ENCODE results near the gene SLC38A1.
"Not testable (repeated sequence)": the region's sequence is repeated elsewhere in the genome, so short reads cannot be mapped to it uniquely, and the experiment has no call there.

Gene SLC38A1

DNA sequence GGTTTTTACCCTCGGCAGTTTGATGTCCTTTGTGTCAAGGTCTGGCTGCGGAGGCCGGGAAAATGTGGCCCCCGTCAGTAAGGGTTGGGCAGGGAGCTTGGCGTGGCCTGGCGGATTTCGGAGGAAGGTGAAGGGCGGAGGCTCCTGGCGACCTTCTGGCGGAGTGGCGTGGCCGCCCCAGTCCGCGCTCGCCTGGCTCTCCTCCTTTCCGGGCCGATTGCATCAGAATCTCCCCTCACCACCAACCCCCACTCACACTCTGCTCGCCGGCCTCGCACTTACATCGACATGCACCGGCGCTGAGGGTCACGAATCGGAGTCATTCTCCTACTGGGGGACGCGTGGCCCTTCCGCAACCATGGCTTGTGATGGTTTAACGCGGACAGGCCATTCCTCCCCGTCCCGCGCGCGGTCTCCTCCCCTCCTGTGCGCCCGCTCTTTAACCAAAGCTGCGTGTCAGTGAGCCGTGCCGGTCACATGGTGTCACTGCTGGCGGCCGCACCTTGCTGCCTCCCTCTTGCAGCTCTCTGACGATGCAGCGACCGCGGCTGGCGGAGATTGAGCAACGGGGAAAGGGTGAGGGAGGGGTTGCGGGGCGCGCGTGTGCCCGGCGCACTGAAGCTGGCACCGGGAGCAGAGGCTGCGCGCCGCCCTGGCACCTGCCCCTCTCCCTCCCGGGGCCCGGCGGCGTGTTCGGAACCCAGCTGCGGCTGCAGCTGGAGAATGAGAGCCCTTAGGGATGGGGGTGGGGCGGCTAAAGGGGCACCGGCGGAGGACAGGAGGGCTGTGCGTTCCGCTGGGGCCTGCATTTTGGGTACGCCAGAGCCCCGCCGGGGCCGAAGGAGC is at the start of gene SLC38A1:
TSS of gene SLC38A1 (minus strand) at position 461 of the 846 bp plus-strand sequence. CDS start 29,243 bp downstream, outside the sequence.
- peak; percentile 91 for DNase-seq

DNA sequence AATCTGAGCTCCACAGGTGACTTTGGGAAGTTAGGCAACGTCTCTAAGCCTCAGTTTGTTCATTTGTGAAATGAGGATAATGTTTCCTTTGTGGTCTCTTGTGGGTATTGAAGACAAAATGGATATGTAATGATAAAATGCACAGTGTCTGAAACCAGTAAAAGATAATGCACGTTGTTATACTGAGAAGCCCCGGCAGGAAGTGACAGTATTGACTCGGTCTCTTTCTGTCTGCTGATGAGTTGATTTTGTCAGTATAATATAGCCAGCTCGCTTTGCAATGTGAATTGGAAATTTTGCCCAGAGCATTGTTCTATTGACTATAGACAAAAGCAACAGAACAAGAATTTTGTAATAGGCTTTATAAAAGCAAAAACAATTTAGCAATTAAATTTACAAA is 49.2 kb upstream of the SLC38A1 start:
- no peak for DNase-seq

DNA sequence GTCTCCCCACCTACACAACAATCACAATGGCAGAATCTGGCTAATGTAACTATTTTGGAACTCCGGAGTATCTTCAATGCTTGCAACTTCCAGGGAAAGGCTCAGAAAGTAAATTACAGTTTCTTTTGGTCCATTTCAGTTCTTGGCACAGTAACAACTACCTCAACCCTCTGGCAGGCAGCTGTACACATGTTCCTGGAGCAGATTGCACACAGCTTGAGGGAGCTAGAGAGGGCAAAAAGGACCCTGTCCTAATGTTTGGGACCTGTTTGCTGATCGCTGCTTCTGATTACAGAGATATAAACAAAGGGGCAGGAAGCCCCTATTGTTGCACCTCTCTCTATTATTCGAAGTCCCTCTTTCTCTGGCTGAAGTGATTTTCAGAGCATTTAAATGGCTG is 35.2 kb upstream of the SLC38A1 start:
- DNase-seq, result no peak

DNA sequence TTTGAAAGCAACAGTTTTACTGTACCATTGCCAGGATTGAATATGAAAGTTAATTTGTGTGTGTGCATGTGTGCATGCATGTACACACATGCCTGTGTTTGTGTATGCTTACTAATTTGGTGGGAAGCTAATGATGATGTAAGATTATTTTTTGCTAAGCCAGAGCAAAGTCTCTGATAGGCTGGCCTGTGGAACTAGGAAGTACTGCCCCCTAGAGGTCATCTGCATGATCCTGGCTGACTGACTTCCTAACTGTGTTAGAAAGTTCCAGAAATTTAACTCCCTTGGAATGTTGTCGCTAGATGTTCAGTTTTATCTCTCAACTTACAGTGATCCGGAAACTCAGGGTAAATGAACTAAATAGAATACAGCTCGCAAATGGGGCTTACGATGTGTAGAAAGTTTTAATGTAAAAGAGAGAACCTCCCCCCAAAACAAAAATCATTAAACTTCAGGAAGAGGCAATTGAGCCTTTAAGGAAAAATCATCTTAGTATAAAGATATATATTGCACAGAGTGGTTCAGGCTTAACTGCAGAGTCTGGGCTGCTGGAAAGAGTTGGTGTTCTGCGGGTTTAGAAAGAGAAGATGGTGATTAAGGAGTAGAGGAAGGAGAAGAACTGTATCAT is 34.3 kb upstream of the SLC38A1 start:
- peak; percentile 13 for DNase-seq

DNA sequence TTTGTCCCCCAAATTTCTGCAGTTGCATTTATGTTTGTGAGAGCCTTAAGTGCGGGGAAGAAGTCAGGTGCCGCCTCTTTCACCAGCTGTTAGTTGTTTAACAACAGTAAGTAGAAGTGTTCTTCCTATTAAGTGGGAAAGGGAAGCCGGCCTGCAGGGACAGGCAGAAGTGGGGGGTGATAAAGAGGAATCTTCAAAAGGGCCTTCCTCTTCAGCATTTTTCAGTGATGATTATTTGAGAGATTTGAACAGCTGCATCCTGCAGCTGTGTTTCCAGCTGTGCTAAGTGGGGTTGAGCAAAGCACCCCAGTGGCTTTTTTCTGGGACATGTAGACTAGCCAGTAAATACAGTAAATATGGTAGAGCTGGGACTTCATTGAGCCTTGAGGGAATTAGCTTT is 32.1 kb upstream of the SLC38A1 start:
- no peak for DNase-seq

DNA sequence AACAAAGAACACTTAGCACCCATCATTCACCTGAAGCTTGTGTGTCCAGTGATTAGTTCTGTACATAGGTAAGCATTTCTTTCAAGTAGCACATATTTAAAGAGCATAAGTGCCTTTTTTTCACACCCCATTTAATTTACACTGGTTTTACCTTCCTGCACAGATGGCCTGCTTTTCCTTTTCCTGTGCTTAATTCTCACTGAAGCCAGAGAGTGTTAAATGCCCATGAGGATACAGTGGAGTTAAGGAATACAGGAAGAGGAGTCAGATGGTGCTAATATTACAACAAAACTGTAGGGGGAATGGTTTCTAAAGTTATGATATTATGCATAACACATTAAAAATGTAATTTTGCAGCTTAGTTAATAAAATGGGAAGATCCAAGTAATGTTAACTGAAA is 31.0 kb upstream of the SLC38A1 start:
- no peak for DNase-seq

DNA sequence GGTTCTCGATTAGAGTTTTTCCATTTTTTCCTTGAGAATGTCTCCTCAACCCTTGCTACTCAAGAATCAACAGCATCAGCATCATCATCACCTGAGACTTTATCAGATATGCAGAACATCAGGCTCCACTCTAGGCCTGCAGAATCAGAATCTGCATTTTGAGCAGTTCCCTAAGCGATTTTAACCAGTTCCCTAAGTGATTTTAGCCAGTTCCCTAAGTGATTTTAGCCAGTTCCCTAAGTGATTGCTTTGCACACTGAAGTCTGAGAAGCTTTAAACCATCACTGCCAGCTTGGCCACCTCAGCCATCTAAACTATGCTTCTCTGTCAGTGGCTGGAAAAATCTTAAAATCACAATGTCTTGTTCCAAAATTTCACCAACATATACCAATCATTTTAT is 29.4 kb upstream of the SLC38A1 start:
- no peak for DNase-seq

DNA sequence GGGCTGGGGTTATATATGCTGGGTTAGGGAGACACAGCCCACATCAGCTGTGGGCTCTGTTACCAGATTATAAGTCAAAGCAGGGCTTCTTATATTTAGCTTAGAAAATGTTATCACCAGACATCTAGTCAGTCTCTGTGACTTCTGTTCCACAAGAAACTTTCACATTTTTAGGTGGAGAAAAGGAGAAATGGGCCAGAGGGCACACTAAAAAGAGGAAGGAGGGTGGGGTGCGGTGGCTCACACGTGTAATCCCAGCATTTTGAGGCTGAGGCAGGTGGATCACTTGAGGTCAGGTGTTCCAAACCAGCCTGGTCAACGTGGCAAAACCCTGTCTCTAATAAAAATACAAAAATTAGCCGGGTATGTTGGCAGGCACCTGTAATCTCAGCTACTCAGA is 28.0 kb upstream of the SLC38A1 start:
- DNase-seq, result no peak

DNA sequence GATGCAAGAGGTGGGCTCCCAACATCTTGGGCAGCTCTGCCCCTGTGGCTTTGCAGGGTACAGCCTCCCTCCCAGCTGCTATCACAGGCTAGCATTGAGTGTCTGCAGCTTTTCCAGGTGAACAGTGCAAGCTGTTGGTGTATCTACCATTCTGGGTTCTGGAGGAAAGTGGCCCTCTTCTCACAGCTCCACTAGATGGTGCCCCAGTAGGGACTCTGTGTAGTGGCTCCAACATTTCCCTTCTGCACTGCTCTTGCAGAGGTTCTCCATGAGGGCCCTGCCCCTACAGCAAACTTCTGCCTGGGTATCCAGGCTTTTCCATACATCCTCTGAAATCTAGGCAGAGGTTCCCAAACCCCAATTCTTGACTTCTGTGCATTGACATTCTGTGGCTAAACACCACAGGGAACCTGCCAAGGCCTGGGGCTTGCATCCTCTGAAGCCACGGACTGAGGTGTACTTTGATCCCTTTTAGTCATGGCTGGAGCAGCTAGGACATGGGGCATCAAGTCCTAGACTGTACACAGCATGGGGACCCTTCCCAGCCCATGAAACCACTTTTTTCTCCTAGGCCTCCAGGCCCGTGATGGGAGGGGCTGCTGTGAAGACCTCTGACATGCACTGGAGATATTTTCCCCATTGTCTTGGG is 24.0 kb upstream of the SLC38A1 start:
- DNase-seq, result no peak

DNA sequence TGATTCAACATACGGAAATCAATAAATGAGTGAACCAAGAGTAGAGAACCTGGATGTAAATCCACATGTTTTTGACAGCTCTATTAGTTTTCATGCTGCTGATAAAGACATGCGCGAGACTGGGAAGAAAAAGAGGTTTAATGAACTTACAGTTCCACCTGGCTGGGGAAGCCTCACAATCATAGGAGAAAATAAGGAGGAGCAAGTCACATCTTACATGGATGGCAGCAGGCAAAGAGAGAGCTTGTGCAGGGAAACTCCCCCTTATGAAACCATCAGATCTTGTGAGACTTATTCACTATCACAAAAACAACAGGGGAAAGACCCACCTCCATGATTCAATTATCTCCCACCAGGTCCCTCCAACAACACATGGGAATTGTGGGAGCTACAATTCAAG is 23.1 kb upstream of the SLC38A1 start:
- DNase-seq, result not testable (repeated sequence)

DNA sequence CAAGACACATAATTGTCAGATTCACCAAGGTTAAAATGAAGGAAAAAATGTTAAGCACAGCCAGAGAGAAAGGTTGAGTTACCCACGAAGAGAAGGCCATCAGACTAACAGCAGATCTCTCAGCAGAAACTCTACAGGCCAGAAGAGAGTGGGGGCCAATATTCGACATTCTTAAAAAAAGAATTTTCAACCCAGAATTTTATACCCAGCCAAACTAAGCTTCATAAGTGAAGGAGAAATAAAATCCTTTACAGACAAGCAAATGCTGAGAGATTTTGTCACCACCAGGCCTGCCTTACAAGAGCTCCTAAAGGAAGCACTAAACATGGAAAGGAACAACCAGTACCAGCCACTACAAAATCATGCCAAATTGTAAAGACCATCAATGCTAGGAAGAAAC is 16.3 kb upstream of the SLC38A1 start:
- not testable (repeated sequence) for DNase-seq

DNA sequence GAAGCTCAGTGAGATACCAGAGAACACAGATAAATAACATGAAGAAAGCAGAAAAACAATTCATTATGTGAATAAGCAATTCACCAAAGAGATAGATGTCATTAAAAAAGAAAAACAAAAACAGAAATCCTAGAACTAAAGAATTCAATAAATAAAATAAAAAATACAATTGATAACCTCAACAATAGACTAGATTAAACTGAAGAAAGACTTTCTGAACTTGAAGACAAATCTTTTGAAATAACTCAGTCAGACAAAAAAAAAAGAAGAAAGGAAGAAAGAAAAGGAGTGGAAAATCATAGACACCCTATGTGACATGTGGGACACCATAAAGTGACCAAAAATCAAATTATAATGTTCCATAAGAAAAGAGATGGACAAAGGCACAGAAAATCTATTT is 14.0 kb upstream of the SLC38A1 start:
- no peak for DNase-seq

DNA sequence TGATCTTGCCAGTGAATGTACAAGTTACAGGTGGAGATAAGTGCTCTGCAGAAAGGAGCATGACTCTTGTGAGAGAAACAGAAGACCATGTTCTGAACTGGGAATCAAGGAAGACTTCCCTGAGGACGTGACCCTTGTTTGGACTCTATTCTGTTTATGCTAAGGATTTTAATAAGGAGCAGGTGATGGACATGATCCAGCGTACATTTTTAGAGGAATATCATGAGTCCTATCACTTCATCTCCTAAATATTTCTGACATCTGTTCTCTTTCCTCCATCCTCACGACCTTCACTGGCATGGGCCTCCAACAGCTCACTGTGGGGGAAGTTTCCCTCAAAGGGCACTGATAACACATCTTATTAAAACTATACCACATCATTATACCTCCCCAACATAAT is 7.9 kb upstream of the SLC38A1 start:
- no peak for DNase-seq

DNA sequence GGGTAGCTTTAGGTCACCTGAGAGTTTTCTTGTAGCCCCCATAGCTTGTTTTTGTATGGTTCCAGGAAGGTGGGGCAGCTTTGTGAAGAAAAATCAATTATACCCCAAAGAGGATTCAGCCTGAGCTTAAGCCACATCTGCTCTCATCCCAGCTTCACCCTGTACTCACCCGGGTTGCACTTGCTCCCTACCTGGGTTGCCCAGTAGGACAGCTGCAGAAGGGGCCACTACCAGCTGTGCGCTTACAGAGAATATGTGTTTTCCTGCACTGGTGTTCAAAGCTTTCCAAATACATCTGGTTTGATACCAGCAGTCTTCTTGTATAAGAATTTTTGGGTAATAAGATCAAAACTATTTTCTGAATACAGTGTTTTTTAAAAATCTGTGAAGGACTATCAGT is 3.0 kb upstream of the SLC38A1 start:
- no peak for DNase-seq

DNA sequence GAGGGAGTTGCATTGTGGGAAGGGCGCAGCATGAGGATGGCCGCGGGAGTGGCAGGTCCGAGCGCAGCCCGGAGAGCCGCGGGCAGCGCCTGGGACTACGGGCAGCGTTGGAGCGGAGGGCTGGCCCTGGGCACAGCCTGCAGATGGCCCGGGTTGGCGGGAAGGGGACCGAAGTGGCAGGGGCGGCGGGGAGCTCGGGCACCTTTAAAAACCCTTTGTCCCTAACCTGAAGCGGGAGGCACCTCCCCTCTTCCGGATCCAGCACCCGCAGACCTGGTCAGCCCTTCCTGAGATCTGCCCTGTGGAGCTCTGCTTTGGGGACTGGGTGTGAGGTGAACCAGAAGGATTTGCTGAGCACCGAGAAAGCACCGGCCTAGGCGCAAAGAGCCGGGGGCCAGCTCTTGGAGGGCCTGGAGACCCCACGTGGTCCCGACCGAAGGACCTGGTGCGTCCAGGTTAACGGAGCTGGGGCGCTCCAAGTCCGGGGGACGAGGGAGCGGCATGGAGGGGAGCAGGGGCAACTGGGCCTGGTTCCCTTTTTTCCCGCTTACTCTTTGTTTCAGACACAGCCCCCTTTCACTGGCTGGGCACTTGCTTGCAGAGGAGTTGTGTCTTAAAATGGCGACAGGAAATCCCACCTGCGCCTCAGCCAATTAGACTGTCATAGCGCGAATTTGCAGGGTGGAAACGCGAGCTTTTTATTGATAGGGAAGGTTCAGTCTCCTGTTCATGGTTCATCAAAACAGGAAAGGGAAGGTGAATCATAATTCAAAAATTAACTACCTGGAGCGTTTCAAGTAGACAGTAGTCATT is 792 bp upstream of the SLC38A1 start:
- peak; percentile 88 for DNase-seq

DNA sequence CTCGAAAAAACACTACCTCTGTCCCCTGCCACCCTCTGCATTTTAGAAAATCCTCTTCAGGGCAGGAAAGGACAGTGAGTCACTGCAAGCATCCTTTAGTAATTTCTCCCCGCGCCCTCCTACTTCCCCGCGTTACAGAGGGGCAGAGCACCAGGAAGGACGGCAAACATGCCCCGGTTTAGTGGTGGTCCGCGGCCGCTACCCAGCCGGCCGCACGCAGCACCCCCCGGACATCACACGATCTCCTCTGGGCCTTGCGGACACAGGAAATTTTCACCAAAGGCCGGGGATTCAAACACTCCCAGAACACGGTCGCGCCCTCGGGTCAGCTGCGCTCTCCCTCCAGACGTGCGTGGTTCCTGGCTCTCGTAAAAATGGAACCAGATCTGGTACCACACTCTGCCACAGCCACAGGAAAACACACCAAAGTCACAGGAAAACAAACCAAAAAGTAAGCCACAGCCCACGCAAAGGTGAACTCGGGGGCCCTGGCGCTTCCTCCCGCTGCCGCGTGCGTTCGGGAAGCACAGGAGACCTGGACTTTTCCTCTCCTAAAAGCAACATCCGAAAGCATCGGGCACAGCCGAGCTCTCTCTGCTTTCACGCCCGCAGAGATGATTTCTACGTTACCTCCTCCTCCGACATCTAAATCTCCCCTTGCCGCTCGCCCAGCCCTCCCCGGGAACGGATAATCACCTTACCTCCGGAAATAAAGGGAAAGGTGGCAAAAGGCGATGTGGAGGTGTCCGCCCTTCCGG is 839 bp downstream of the SLC38A1 start:
- peak; percentile 41 for DNase-seq

DNA sequence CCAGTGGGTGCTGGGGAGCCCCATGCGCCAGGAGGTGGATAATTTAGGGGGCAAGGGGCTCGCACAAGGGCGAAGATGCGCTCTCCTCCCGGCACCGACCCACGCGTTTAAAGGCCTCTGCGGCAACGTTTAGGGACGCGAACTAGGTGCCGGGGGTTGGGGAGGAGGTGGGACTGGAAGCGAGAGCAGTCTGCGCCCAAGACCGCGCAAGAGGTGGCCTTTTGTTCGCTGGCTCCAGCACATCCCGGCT is 1.3 kb downstream of the SLC38A1 start:
- no peak for DNase-seq

DNA sequence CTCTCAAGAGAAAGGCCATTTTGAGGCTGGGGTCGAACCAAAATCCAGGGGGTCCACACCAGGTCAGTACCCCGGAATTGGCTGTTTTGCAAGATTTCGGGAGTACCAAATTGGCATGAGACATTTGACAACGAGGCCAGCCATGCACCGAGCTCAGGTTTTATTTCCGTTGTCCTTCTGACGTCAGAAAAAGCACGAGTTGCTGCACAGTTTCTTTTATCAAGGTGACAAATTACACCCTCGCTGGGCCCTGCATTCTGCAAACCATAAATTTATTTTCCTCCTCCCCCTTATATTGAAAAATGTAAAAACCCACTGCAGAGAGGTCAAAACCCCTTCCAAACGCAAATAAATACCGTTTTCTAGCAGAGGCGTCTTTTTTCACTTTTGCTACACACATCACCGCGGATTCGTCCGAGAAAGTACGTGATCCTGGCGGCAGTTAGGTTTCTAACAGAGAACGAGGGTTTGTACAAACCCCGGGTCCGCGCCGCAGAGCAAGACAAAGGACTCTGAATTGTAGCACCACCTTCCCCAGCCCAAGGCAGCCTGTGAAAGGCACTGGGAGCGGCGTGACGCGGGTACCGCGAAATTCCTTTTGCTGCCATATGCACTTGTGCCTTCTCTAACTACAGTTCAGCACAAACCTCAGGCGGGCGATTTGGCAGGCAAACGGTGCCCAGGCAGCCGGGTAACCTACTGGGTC is 1.8 kb downstream of the SLC38A1 start:
- DNase-seq, result peak; percentile 60

DNA sequence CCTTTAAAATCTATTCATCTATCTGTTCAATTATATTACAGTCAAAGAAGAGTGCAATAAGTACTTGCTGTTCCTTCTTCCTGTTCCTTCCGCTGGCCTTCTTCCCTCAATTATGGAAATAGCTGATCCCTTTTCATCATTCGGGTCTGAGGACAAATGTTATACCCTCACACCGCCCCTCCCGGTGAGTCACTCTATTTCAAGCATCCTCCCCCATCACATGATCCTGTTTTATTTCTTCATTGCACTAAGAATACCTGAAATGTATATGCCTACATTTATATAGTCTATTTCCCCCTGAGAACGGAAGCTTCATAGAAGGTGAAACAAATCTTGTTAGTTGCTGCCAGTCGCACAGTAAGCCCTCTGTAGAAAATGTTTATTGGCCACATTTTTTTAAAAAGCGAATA is 2.5 kb downstream of the SLC38A1 start:
- DNase-seq, result peak; percentile 30

DNA sequence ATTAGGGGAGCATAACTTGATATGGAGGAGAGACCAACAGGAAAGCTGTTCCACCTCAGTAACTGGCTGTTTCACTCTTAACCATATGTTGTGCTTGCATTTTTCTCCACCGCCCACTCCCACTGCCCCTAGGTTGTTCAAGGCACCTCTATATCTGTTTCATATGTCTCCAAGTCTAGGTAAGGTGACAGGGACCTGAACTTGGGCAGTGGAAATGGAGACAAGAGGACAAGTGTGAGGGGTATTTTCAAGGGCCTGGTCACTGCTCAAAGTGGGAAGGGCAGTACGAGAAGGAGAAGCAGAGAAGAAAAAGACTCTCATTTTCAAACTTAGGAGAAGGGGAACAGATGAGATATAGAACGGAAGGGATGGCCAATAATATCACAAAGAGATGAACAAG is 3.1 kb downstream of the SLC38A1 start:
- DNase-seq, result peak; percentile 31

DNA sequence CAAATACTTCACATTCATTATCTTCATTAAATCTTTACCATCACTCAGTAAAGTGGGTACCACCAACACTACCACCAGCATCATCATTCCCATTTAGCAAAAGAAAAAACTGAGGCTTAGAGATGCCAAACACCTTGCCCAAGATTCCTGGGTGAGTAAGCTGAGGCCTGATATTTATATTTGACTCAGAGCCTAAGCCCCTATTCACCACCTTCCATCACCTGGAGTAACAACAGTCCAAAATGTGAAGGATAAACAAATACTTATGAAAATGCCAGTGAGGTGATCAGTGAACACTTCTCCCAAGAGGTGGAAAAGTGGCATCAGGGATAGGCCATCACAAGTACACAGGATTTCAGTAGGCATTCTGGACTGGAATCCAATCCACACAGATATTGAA is 3.7 kb downstream of the SLC38A1 start:
- DNase-seq, result no peak

DNA sequence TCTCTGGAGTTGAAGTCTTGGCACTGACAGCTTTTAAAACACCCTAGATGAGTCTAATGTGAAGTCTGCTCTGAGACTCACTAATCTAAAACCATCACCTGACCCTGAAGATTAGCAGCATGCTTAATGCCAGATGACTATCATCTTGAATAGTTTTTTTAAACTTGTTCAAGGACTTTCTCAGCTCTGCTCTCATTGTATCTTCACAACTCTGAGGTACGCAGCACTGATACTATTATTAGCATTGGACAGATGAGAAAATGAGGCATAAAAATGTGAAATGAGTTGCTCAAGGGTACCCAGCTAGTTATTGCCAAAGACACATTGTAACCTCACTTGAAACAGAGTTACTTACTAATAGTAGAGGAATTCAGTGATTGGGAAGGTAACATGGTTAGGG is 4.8 kb downstream of the SLC38A1 start:
- no peak for DNase-seq

Measured in stimulated activated CD4-positive, alpha-beta T cell treated with anti-CD3 and anti-CD28 coated beads, Interleukin-1b, Interleukin-23, amount 100 ng/mL, for 48 hours (primary cell).